SHP77 (cell line): ENCODE measurements around the gene CD83.
"Not testable (repeated sequence)": the region's sequence is repeated elsewhere in the genome, so short reads cannot be mapped to it uniquely, and the experiment has no call there.

Experiments
- DNase-seq, 2 experiments: peaks; one replicate each; lab custom pipeline; 2025; lab: John Stamatoyannopoulos, UW

Gene CD83

GRCh38 chr6:14147891-14148290, 30.3 kb downstream of the CD83 start:
- no peak for DNase-seq

- DNase-seq: no peak
Observed at GRCh38 chr6:14148471-14148870, 30.9 kb downstream of the CD83 start.

DNA sequence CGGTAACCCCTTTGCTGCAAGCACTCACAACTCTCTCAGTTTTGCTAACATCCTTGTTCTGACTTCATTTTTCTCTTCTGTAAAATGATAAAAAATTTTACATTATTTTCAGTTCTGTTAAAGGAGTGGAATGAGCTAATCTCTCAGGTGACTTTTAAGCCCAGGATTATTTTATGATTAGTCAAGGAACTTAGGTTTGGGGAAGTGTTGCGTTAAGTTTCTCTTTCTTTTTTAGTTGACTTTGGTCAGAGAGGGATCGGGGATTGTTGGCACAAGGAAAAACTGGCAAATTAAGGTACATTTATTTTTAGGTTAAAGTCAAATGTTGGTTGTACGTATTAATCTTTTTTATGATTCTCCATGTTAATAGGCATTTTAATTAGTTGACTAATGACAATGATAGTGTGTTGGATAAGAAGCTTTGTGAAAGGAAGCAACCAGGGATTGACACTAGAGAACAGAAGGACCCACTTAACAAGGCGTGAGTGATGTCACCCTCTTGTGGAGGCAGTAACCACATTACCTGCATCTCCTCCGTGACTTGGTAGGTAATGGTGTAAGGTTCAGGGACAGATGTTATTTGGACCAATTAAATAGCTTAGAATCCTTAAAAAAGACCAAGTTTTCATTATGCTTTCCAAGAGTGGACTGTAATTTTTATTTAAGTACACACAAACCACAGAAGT, 31.6 kb downstream of the CD83 start:
- no peak for DNase-seq

DNA sequence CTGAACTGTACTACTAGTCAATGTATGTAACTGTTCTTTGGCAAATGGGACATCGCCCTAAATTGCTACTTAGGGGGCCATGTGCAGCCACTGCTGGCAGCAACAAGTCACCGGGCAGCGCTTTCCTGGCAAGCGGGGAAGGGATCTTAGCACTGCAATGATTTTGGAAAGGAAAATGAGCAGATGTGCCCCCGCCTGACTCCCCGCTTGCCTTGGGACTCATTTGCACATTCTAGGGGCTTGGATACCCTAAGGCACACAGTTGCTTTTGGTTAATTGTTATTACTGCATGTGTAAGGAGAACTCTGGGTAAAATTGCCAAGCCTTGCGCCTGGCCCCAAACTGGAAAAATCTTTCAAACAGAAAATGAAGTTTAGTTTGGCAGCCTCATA, 32.2 kb downstream of the CD83 start:
- no peak for DNase-seq

DNA sequence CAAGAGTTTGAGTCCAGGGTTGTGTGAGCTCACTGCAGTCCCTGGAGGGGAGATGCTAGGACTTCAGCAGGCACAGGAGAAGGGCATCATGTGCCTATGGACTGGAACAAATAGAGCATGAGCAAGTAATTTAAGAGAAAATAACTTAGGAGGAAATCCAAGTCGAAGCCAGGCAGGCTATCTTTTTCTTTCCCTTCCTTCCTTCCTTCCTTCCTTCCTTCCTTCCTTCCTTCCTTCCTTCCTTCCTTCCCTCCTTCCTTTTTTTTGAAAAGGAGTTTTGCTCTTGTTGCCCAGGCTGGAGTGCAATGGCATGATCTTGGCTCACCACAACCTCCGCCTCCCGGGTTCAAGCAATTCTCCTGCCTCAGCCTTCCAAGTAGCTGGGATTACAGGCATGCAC, 33.7 kb downstream of the CD83 start:
- not testable (repeated sequence) for DNase-seq

DNA sequence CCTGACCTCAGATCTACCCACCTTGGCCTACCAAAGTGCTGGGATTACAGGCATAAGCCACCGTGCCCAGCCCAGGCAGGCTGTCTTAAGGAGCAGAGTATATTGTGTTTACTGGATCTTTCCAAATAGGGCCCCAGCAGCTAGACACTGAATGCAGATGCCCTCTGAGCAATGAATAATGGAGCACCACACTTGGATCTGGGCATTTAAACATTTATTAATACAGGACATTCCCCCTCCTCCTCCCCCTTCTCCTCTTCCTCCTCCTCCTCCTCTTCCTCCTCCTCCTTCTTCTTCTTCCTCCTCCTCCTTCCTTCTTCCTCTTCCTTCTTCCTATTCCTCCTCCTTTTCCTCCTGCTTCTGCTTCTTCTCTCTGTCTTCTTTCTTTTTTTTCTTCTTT, 34.2 kb downstream of the CD83 start:
- no peak for DNase-seq

- no peak for DNase-seq
Observed at GRCh38 chr6:14153228-14153627, 35.7 kb downstream of the CD83 start.

DNA sequence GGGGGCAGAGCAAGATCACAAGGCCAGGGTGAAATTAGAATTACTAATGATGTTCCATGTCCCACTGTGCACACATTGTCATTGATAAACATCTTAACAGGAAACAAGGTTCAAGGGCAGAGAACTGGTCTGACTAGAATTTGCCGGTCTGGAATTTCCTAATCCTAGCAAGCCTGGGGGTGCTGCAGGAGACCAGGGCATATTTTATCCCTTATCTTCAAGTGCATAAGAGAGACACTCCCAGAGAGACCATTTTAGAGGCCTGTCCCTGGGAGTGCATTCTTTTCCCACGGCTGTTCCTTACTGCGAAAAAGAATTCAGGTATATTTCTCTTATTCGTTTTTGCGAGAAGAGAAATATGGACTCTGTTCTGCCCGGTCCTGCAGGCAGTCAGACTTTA, 41.5 kb downstream of the CD83 start:
- DNase-seq: no peak

GRCh38 chr6:14162826-14163225, 45.3 kb downstream of the CD83 start:
- no peak for DNase-seq

- DNase-seq: no peak
Observed at GRCh38 chr6:14165091-14165490, 47.5 kb downstream of the CD83 start.

DNA sequence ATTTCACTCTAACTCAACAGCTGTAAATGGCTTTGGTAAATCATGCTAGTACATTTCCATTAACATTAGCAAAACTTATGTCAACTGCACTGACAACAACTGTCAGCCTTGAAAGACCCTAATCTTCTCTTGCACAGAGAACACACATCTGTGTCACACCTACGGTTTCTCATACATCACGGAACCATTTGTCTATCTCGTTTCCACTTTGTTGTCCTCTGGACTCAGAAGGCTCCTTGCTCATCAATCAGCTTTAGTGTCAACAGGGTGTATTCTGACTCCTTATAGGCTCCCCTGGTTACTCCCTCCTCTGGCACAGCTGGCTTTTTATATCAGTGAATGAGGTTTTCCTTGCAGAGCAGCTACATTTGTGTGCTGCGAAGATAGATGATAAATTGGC, 49.3 kb downstream of the CD83 start:
- DNase-seq: no peak

GRCh38 chr6:14170128-14170527, 52.6 kb downstream of the CD83 start:
- DNase-seq: no peak

GRCh38 chr6:14172562-14172961, 55.0 kb downstream of the CD83 start:
- DNase-seq: no peak

DNA sequence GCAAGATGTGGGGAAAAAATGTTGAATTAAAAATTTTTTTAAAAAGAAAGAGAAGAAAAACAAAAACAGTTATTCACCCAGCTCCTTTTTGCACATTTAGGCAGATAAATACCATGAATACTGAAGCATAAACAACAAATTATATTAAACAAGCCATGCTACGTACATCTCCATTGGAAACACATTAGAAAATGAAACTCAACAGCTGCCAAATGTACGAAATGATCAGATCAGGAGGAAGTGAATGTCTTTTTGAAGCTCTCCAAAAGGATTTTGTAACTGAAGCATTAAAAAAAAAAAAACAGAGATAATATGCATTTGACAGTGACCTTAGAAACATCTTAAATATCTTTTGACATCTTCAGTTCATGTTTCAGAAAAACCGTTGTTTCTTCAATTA, 56.7 kb downstream of the CD83 start:
- DNase-seq: no peak

- no peak for DNase-seq
Observed at GRCh38 chr6:14174996-14175395, 57.4 kb downstream of the CD83 start.

DNA sequence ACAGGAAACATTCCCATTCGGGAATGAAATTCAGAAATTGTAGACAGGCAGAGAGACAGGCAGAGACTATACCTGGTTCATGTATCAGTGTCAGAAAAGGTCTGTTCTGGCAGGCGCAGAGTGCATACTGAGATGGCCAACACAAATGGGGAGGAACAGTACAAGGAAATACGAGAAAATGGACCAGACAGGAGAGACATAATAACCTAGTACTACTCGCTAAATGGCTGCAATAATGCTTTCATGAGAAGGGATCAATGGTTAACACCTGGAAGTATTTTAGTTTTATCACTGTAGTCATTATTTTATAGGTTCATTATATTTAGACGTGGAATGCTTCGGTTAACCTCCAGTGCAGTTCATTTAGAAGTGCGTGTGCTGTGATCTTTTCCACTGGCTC, 58.9 kb downstream of the CD83 start:
- DNase-seq: no peak

DNA sequence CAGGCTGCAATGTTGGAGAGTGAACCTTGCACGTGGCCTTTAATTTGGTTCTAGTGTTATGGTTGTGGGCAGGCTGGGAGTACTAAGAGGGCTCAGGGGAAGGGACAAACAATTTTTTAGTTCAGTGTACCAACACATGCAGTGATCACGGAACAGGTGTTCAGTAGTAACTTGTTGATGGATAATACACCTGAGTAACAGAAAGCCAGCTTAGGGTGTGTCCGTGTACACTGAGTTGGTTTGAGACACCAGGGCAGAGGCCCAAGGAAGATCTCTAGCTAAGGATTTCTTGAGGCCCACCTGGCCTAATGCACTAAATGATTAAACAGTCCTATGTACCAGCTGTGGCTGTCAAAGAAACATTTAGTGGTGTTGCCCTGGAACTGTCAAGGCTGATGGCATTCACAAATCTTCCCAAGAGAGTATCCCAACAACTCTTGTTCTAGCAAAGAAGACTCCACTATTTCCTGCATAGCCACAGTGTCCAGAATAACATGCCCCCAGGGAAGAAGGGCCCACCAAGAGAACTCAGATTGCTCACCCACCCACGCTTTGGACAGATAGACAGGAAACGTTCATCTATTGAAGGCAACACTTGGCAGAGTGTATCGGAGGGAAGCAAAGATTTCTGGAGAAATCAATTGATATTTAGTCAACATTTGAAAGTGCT, 60.0 kb downstream of the CD83 start:
- no peak for DNase-seq

- no peak for DNase-seq
Observed at GRCh38 chr6:14178083-14178445, 60.5 kb downstream of the CD83 start.

DNA sequence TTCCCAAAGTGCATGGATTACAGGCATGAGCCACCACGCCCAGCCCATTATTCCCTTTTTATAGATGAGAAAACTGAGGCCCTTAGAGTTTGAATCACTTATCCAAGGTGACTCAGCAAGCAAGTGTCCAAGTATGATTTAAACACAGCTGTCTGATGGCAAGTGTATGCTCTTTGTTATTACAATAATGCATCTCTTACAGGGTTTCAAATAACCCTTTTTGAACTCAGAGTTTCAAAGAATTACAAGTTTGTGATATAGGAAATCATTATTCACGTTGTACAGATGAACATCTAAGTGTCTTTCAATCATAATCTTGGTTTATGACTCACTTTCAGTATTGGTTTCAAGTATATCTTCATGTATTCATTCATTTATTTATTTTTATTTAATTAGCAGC, 63.0 kb downstream of the CD83 start:
- DNase-seq: no peak

DNA sequence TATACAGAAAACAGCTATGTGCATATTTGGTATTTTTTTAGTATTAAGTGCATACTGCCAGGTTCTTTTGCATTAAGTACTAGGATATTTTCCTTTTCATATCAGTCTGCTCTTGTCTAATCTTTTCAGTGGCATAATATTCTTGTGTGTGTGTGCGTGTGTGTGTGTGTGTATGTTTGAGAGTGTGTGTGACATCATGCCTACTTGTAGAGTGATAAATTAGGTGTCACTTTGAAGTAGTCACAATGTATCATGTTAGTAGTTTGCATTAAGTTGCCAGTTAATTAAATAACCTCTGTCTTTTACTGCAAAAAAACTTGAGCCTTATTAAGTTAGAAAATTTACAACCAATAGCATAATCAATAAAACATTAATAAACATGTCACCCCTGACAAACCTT, 65.3 kb downstream of the CD83 start:
- DNase-seq: no peak
